Trophoblast cell (in vitro differentiated cells and primary cell): ENCODE measurements around the gene DAB1.

Source experiments
- DNase-seq, 2 donors: peaks; one replicate each; pipeline ENCODE4 v3.0.0-alpha.2; 2016
- H2AFZ ChIP-seq: 2 replicates; pipeline ENCODE4 v1.6.1; 2013; ENCODE audit warnings: low read length, moderate library complexity, mild to moderate bottlenecking; ENCODE audit not compliant: insufficient read depth, poor library complexity
- H2AK5ac ChIP-seq: 2 replicates; pipeline ENCODE4 v1.6.1; 2013; ENCODE audit warnings: mild to moderate bottlenecking, low read length
- H2BK120ac ChIP-seq: 2 replicates; pipeline ENCODE4 v1.6.1; 2013; ENCODE audit warnings: low read length, mild to moderate bottlenecking, moderate library complexity; ENCODE audit not compliant: insufficient read depth, poor library complexity
- H2BK12ac ChIP-seq: 2 replicates; pipeline ENCODE4 v1.6.1; 2013; ENCODE audit warnings: mild to moderate bottlenecking, low read length, moderate library complexity
- H2BK5ac ChIP-seq: 2 replicates; pipeline ENCODE4 v1.6.1; 2013; ENCODE audit warnings: low read length, low read depth, moderate library complexity, mild to moderate bottlenecking; ENCODE audit not compliant: poor library complexity
- H3K14ac ChIP-seq: 2 replicates; pipeline ENCODE4 v1.6.1; 2013; ENCODE audit warnings: mild to moderate bottlenecking, low read length
- H3K18ac ChIP-seq: 2 replicates; pipeline ENCODE4 v1.6.1; 2013; ENCODE audit warnings: mild to moderate bottlenecking, low read length
- H3K23ac ChIP-seq: 2 replicates; pipeline ENCODE4 v1.6.1; 2013; ENCODE audit warnings: low read length
- H3K27ac ChIP-seq: 2 replicates; pipeline ENCODE4 v1.5.1; 2013; ENCODE audit warnings: low read depth, mild to moderate bottlenecking, inconsistent platforms, low read length, moderate library complexity
- H3K27me3 ChIP-seq: 2 replicates; pipeline ENCODE4 v1.6.1; 2013; ENCODE audit warnings: inconsistent platforms, mild to moderate bottlenecking, low read length, moderate library complexity; ENCODE audit not compliant: insufficient read depth
- H3K36me3 ChIP-seq, 2 experiments: 1 replicate in 1 of 2; 2 replicates in 1 of 2; pipeline ENCODE4 v1.6.1; 2013; ENCODE audit warnings: low read length in 2 of 2, mild to moderate bottlenecking in 2 of 2, moderate library complexity in 1 of 2; ENCODE audit not compliant: insufficient read depth in 2 of 2, control insufficient read depth in 1 of 2
- H3K4ac ChIP-seq: 2 replicates; pipeline ENCODE4 v1.6.1; 2013; ENCODE audit warnings: low read depth, mild to moderate bottlenecking, low read length, moderate library complexity
- H3K4me1 ChIP-seq, 2 experiments: 1 replicate in 1 of 2; 2 replicates in 1 of 2; pipeline ENCODE4 v1.6.1; 2013; ENCODE audit warnings: low read length in 2 of 2, mild to moderate bottlenecking in 2 of 2, moderate library complexity in 1 of 2; ENCODE audit not compliant: insufficient read depth in 2 of 2, control insufficient read depth in 1 of 2
- H3K4me2 ChIP-seq: 2 replicates; pipeline ENCODE4 v1.6.1; 2013; ENCODE audit warnings: inconsistent platforms, mild to moderate bottlenecking, low read length, moderate library complexity
- H3K4me3 ChIP-seq: 2 replicates; pipeline ENCODE4 v1.5.1; 2013; ENCODE audit warnings: mild to moderate bottlenecking, low read depth, low read length, inconsistent platforms
- H3K79me1 ChIP-seq: one replicate; pipeline ENCODE4 v1.6.1; 2013; ENCODE audit warnings: low read length
- H3K79me2 ChIP-seq: 2 replicates; pipeline ENCODE4 v1.6.1; 2013; ENCODE audit warnings: low read length, mild to moderate bottlenecking; ENCODE audit not compliant: control insufficient read depth, insufficient read depth, poor library complexity
- H3K9ac ChIP-seq: 2 replicates; pipeline ENCODE4 v1.6.1; 2013; ENCODE audit warnings: mild to moderate bottlenecking, low read length
- H3K9me3 ChIP-seq: 2 replicates; pipeline ENCODE4 v1.6.1; 2013; ENCODE audit warnings: low read depth, mild to moderate bottlenecking, control low read depth, inconsistent platforms, low read length; ENCODE audit not compliant: insufficient read depth
- H4K12ac ChIP-seq: 2 replicates; pipeline ENCODE4 v1.6.1; 2013; ENCODE audit warnings: low read depth, mild to moderate bottlenecking, low read length, moderate library complexity
- H4K8ac ChIP-seq: 2 replicates; pipeline ENCODE4 v1.6.1; 2013; ENCODE audit warnings: low read depth, mild to moderate bottlenecking, low read length, moderate library complexity
- H4K91ac ChIP-seq: one replicate; pipeline ENCODE4 v1.6.1; 2013; ENCODE audit warnings: low read depth, mild to moderate bottlenecking, low read length, moderate library complexity
- WGBS: extraction: QIAGEN DNeasy Blood & Tissue Kit; methylation state at CpG from one replicate; pipeline ENCODE4 v1.1.7; 2013; ENCODE audit warnings: missing lambda C conversion rate; ENCODE audit not compliant: insufficient read length, insufficient coverage; ENCODE audit errors: extremely low coverage; 5-methylcytosine and 5-hydroxymethylcytosine counted together

The DAB1 gene

DNA sequence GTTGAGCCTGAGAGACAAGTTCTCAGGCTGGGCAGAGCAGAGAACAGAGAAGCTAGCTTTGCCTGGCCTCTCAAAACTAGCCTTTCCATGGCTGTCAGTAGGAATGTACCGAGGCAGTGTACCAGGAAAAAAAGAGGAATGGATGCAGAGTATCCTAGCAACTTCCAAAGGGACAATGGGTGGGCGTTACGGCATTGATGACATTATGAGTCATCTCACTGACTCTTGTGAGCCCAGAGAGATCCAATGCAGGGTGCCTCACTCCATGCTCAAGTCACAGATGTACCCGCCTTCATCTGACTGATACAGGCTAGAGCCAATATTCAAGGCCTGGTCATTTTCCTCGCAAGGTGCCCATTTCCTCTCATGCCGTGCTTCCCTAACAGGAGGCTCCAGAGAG, 406.7 kb downstream of the DAB1 start:
- H2BK5ac ChIP-seq: no peak overlapping the region
- H2AFZ ChIP-seq: no peak overlapping the region
- no peak overlapping the region for H4K12ac ChIP-seq
- H3K4me2 ChIP-seq: no peak overlapping the region
- peaks cover 2% of the 10 kb centered on the region for H3K9me3 ChIP-seq
- no CpG with 5 or more reads among the region's 6 CpGs for WGBS
- H3K14ac ChIP-seq: no peak overlapping the region
- H3K36me3 ChIP-seq: no peaks in the 10 kb centered on the region
- H4K91ac ChIP-seq: no peak overlapping the region
- no peak overlapping the region for H2BK120ac ChIP-seq
- no peaks in the 10 kb centered on the region for H3K27me3 ChIP-seq
- H3K23ac ChIP-seq: no peak overlapping the region
- no peaks in the 10 kb centered on the region for H3K79me2 ChIP-seq
- H3K18ac ChIP-seq: no peak overlapping the region
- no peak overlapping the region for H3K4me3 ChIP-seq
- no peak overlapping the region for H3K27ac ChIP-seq
- no peak overlapping the region for H4K8ac ChIP-seq
- H3K79me1 ChIP-seq: no peaks in the 10 kb centered on the region
- no peak overlapping the region for H3K4ac ChIP-seq
- no peaks in the 10 kb centered on the region for H3K4me1 ChIP-seq
- no peak overlapping the region for H2AK5ac ChIP-seq
- no peak overlapping the region for H3K9ac ChIP-seq
- no peak for DNase-seq
- H2BK12ac ChIP-seq: no peak overlapping the region

DNA sequence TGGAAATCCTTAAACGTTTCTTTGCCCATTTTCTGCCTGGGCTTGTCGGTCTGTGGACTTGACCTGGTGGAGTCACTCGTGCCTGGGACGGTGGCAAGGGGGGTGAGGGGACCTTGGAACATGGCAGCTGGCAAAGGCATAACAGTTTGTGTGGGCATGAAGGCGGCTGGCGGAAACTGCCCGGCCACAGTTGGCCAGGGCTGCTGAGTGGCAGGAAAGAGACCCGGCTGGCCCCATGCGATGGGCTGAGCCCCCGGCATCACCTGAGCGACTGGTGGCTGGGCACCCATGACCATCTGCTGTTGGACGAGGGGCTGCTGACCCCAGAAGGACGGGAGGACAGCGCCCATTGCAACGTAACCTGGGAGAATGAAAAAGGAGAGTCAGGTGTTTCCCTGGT, 408.8 kb downstream of the DAB1 start:
- H2BK120ac ChIP-seq: no peak overlapping the region
- no peak overlapping the region for H2AFZ ChIP-seq
- H3K4me3 ChIP-seq: no peak overlapping the region
- WGBS: no CpG with 5 or more reads among the region's 15 CpGs
- no peak overlapping the region for H3K9ac ChIP-seq
- no peak overlapping the region for H4K12ac ChIP-seq
- no peak overlapping the region for H3K18ac ChIP-seq
- no peaks in the 10 kb centered on the region for H3K79me2 ChIP-seq
- H2BK12ac ChIP-seq: no peak overlapping the region
- no peak overlapping the region for H3K4ac ChIP-seq
- H4K91ac ChIP-seq: no peak overlapping the region
- no peak overlapping the region for H3K14ac ChIP-seq
- peaks cover 2% of the 10 kb centered on the region for H3K9me3 ChIP-seq
- H3K4me1 ChIP-seq: no peaks in the 10 kb centered on the region
- no peak for DNase-seq
- no peaks in the 10 kb centered on the region for H3K27me3 ChIP-seq
- H4K8ac ChIP-seq: no peak overlapping the region
- no peaks in the 10 kb centered on the region for H3K79me1 ChIP-seq
- no peak overlapping the region for H2AK5ac ChIP-seq
- no peaks in the 10 kb centered on the region for H3K36me3 ChIP-seq
- no peak overlapping the region for H3K4me2 ChIP-seq
- no peak overlapping the region for H3K23ac ChIP-seq
- no peak overlapping the region for H3K27ac ChIP-seq
- H2BK5ac ChIP-seq: no peak overlapping the region

DNA sequence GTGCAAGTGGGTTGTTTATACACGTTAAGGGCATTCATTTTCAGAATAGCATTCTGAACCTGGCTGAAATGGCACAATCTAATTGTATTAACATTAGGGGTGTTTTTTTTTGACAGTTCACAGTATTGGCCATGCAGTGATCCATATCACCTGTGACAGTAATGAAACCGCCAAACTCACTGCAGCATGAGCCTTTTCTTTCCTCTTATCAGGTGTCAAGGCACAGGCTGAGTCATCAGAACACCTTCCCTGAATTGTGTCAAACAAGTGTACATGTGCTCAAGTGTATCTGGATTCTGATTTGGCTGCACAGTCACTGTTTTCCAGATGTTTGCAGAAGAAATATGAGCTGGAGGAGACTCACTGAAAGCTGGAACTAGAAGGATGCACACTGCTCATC, 410.3 kb downstream of the DAB1 start:
- H3K9ac ChIP-seq: no peak overlapping the region
- H3K4ac ChIP-seq: no peak overlapping the region
- H2BK5ac ChIP-seq: no peak overlapping the region
- H2BK120ac ChIP-seq: no peak overlapping the region
- H4K12ac ChIP-seq: no peak overlapping the region
- no CpG with 5 or more reads among the region's 2 CpGs for WGBS
- no peak overlapping the region for H2AK5ac ChIP-seq
- no peaks in the 10 kb centered on the region for H3K79me2 ChIP-seq
- no peak overlapping the region for H4K91ac ChIP-seq
- DNase-seq: no peak
- H3K14ac ChIP-seq: no peak overlapping the region
- H3K27ac ChIP-seq: no peak overlapping the region
- H3K4me3 ChIP-seq: no peak overlapping the region
- no peaks in the 10 kb centered on the region for H3K4me1 ChIP-seq
- H4K8ac ChIP-seq: no peak overlapping the region
- H3K36me3 ChIP-seq: no peaks in the 10 kb centered on the region
- no peak overlapping the region for H2BK12ac ChIP-seq
- H3K23ac ChIP-seq: no peak overlapping the region
- H3K79me1 ChIP-seq: no peaks in the 10 kb centered on the region
- H3K18ac ChIP-seq: no peak overlapping the region
- H3K9me3 ChIP-seq: peaks cover 2% of the 10 kb centered on the region
- H2AFZ ChIP-seq: no peak overlapping the region
- no peak overlapping the region for H3K4me2 ChIP-seq
- H3K27me3 ChIP-seq: peaks cover 2% of the 10 kb centered on the region

DNA sequence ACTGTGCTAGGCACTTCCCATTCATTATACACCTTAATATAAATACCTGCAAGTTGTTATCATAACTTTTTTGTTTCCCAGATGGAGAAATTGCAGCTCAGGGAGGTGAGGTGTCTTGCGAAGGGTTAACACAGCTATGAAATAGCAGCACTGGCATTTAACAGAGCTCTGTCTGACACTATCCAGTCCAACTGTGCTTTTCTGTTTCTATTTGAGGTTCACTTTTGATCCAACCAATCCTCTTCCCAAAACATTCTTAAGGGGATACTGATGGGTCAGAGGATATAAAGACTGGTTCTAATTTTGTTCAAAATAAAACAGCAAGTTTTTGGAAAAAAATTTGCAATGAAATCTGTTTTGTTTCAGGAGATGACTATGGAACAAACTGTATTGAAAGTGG, 411.5 kb downstream of the DAB1 start:
- Histone ChIP-seq H3K14ac (no peak overlapping the region), H3K18ac (no peak overlapping the region), H3K4ac (no peak overlapping the region), H2BK120ac (no peak overlapping the region), H3K4me3 (no peak overlapping the region), H3K27ac (no peak overlapping the region), H2BK5ac (no peak overlapping the region), H3K79me1 (no peaks in the 10 kb centered on the region), H2AFZ (no peak overlapping the region), H4K8ac (no peak overlapping the region), H3K4me2 (no peak overlapping the region), H4K91ac (no peak overlapping the region), H3K36me3 (no peaks in the 10 kb centered on the region), H3K27me3 (peaks cover 2% of the 10 kb centered on the region), H2BK12ac (no peak overlapping the region), H2AK5ac (no peak overlapping the region), H3K9me3 (peaks cover 2% of the 10 kb centered on the region), H4K12ac (no peak overlapping the region), H3K23ac (no peak overlapping the region), H3K4me1 (no peaks in the 10 kb centered on the region), H3K79me2 (no peaks in the 10 kb centered on the region), H3K9ac (no peak overlapping the region)
- WGBS: no CpG with 5 or more reads among the region's 1 CpG
- no peak for DNase-seq
